WTC11 (cell line): Measurements from ENCODE around the gene GJC1. TPM values are rescaled to one million over a fixed set of nuclear protein-coding genes. Genes with fewer than 3 reads are reported as not detected.

ENCODE experiments used
- ATAC-seq: fragments of 200-7000 bp; cut with Tn5 transposase; 2 replicates; pipeline ENCODE4 v1.10.0; 2021; ENCODE audit warnings: mild to moderate bottlenecking, moderate library complexity
- CTCF ChIA-PET: fragments of 300-600 bp; sonication (Branson Sonifier 250); formaldehyde crosslinking; loops from one replicate; lab custom pipeline; 2021; ENCODE audit warnings: antibody characterized with exemption; lab: Charles Lee
- POLR2A ChIA-PET: fragments of 350-600 bp; sonication (Branson Sonifier 250); formaldehyde crosslinking; loops from one replicate; lab custom pipeline; 2021; ENCODE audit warnings: antibody characterized with exemption; lab: Charles Lee
- DNase-seq: peaks from one replicate; pipeline ENCODE4 v3.0.0; 2021; ENCODE audit warnings: low spot score
- H3K27ac Mint-ChIP-seq: 2 replicates; pipeline ENCODE4 v1.8.0; 2021; ENCODE audit warnings: mixed read lengths
- H3K27me3 Mint-ChIP-seq: 2 replicates; pipeline ENCODE4 v1.8.0; 2021; ENCODE audit warnings: low read depth, mild to moderate bottlenecking, moderate library complexity, mixed read lengths
- H3K36me3 Mint-ChIP-seq: 2 replicates; pipeline ENCODE4 v1.8.0; 2021; ENCODE audit warnings: mixed read lengths
- H3K4me1 Mint-ChIP-seq: 2 replicates; pipeline ENCODE4 v1.8.0; 2022; ENCODE audit warnings: mixed read lengths
- H3K4me3 Mint-ChIP-seq: 2 replicates; pipeline ENCODE4 v1.8.0; 2021; ENCODE audit warnings: mild to moderate bottlenecking, moderate library complexity, mixed read lengths
- H3K9me3 Mint-ChIP-seq: 2 replicates; pipeline ENCODE4 v1.8.0; 2021; ENCODE audit warnings: mixed read lengths
- ATF2 ChIP-seq: sonication (generic); formaldehyde crosslinking; IDR thresholded peaks from 2 replicates; pipeline ENCODE4 v1.8.1; 2022; ENCODE audit warnings: low read depth, missing genetic modification reagents, borderline replicate concordance
- ELF4 ChIP-seq: sonication (generic); formaldehyde crosslinking; IDR thresholded peaks from 2 replicates; pipeline ENCODE4 v1.8.1; 2022; ENCODE audit warnings: low read depth, mild to moderate bottlenecking, moderate library complexity, missing genetic modification reagents
- EMX1 ChIP-seq: fragments of 250-450 bp; sonication (Bioruptor Pico); IDR thresholded peaks from 2 replicates; pipeline ENCODE4 v1.8.0; 2021; ENCODE audit warnings: mild to moderate bottlenecking
- ESRRA ChIP-seq: sonication (generic); formaldehyde crosslinking; IDR thresholded peaks from 2 replicates; pipeline ENCODE4 v1.8.1; 2022; ENCODE audit warnings: mild to moderate bottlenecking, missing genetic modification reagents, borderline replicate concordance
- FOXP1 ChIP-seq: sonication (generic); formaldehyde crosslinking; IDR thresholded peaks from 2 replicates; pipeline ENCODE4 v1.8.0; 2022; ENCODE audit warnings: missing genetic modification reagents, mild to moderate bottlenecking, moderate library complexity, borderline replicate concordance
- GABPB1 ChIP-seq: sonication (generic); formaldehyde crosslinking; IDR thresholded peaks from 2 replicates; pipeline ENCODE4 v1.8.1; 2023; ENCODE audit warnings: mild to moderate bottlenecking, missing genetic modification reagents
- GRHL2 ChIP-seq: fragments of 250-450 bp; sonication (Bioruptor Pico); IDR thresholded peaks from 2 replicates; pipeline ENCODE4 v1.8.0; 2022; ENCODE audit warnings: mild to moderate bottlenecking, moderate library complexity; ENCODE audit not compliant: insufficient replicate concordance, severe bottlenecking
- GTF2I ChIP-seq: fragments of 250-450 bp; sonication (Bioruptor Pico); conservative IDR thresholded peaks from 2 replicates; pipeline ENCODE4 v1.4.0; 2021; ENCODE audit warnings: mild to moderate bottlenecking
- JUN ChIP-seq: sonication (generic); formaldehyde crosslinking; IDR thresholded peaks from 2 replicates; pipeline ENCODE4 v1.8.0; 2023; ENCODE audit warnings: mild to moderate bottlenecking, missing genetic modification reagents
- MYBL2 ChIP-seq: sonication (generic); formaldehyde crosslinking; IDR thresholded peaks from 2 replicates; pipeline ENCODE4 v1.8.1; 2023; ENCODE audit warnings: mild to moderate bottlenecking, moderate library complexity, missing genetic modification reagents
- OVOL2 ChIP-seq: fragments of 250-450 bp; sonication (Bioruptor Pico); IDR thresholded peaks from 2 replicates; pipeline ENCODE4 v1.9.0; 2021; ENCODE audit warnings: mild to moderate bottlenecking, borderline replicate concordance
- PRRX2 ChIP-seq: fragments of 250-450 bp; sonication (Bioruptor Pico); IDR thresholded peaks from 2 replicates; pipeline ENCODE4 v1.8.0; 2021; ENCODE audit warnings: mild to moderate bottlenecking
- TCF7 ChIP-seq: sonication (generic); formaldehyde crosslinking; IDR thresholded peaks from 2 replicates; pipeline ENCODE4 v1.8.0; 2022; ENCODE audit warnings: mild to moderate bottlenecking, low read depth, missing genetic modification reagents, moderate library complexity
- TEAD4 ChIP-seq: sonication (generic); formaldehyde crosslinking; IDR thresholded peaks from 2 replicates; pipeline ENCODE4 v1.8.0; 2022; ENCODE audit warnings: mild to moderate bottlenecking, missing genetic modification reagents
- ZBTB21 ChIP-seq: sonication (generic); formaldehyde crosslinking; IDR thresholded peaks from 2 replicates; pipeline ENCODE4 v1.8.1; 2023; ENCODE audit warnings: mild to moderate bottlenecking, missing genetic modification reagents, borderline replicate concordance
- ZNF219 ChIP-seq: sonication (generic); formaldehyde crosslinking; IDR thresholded peaks from 2 replicates; pipeline ENCODE4 v1.8.0; 2023; ENCODE audit warnings: missing genetic modification reagents, mild to moderate bottlenecking, borderline replicate concordance
- total RNA-seq: library from RNA; stranded (reverse); gene quantifications from 3 replicates; pipeline ENCODE4 v1.2.3, GENCODE V29; 2021
- TF ChIP-seq, protein P1 (sequence below): sonication (generic); formaldehyde crosslinking; IDR thresholded peaks from 2 replicates; pipeline ENCODE4 v1.8.0; 2022; ENCODE audit warnings: mild to moderate bottlenecking, missing genetic modification reagents
- TF ChIP-seq, protein P2 (sequence below): sonication (generic); formaldehyde crosslinking; IDR thresholded peaks from 2 replicates; pipeline ENCODE4 v1.8.1; 2022; ENCODE audit warnings: low read depth, mild to moderate bottlenecking, moderate library complexity, missing genetic modification reagents, borderline replicate concordance
- TF ChIP-seq, protein P3 (sequence below): fragments of 250-450 bp; sonication (Bioruptor Pico); IDR thresholded peaks from 2 replicates; pipeline ENCODE4 v1.9.0; 2021; ENCODE audit warnings: moderate library complexity, mild to moderate bottlenecking, inconsistent platforms, borderline replicate concordance
- TF ChIP-seq, protein P4 (sequence below): sonication (generic); formaldehyde crosslinking; IDR thresholded peaks from 2 replicates; pipeline ENCODE4 v1.8.1; 2022; ENCODE audit warnings: mild to moderate bottlenecking, moderate library complexity, missing genetic modification reagents
- TF ChIP-seq, protein P5 (sequence below): fragments of 250-450 bp; sonication (Bioruptor Pico); IDR thresholded peaks from 2 replicates; pipeline ENCODE4 v1.9.0; 2021; ENCODE audit warnings: mild to moderate bottlenecking, borderline replicate concordance
- TF ChIP-seq, protein P6 (sequence below): sonication (generic); formaldehyde crosslinking; IDR thresholded peaks from 2 replicates; pipeline ENCODE4 v1.8.0; 2023; ENCODE audit warnings: missing genetic modification reagents

GJC1 gene
- total RNA-seq, 1 experiment from 2014 or later = 104 TPM

DNA sequence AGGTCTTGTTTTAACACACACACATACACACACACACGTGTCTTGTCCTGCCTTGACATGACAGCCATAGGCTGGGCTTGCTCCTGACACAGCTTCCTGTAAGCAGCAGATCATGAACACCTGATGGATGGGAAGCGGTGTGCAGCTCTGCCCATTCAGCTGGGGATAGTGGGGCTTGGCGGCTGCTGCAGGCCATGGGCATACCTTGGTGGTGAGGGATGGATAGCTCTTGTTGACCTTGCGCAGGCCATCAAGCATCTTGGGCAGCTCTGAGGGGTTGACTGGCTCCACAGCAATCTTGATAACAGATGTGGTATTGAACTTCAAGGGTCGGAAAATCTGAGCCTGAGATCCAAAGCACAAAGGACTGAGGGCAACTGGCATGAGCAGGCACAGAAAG, 29.6 kb upstream of the GJC1 start (continued):
- TF ChIP-seq ATF2 (CRISPR knock-in tag) = no peak
- no peak for TF ChIP-seq EMX1
- no peak for TF ChIP-seq OVOL2 (CRISPR knock-in tag)
- no peak for TF ChIP-seq PRRX2
- no peak for TF ChIP-seq GRHL2

GRCh38 chr17:44854192-44854591, 24.1 kb upstream of the GJC1 start:
- H3K4me1 Mint-ChIP-seq = no peaks in the 10 kb centered on the region
- TF ChIP-seq, protein P1, sequence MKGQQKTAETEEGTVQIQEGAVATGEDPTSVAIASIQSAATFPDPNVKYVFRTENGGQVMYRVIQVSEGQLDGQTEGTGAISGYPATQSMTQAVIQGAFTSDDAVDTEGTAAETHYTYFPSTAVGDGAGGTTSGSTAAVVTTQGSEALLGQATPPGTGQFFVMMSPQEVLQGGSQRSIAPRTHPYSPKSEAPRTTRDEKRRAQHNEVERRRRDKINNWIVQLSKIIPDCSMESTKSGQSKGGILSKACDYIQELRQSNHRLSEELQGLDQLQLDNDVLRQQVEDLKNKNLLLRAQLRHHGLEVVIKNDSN = no peak
- TF ChIP-seq TEAD4 = no peak
- no peak overlapping the region for H3K4me3 Mint-ChIP-seq
- ChIA-PET CTCF (no interaction called here), POLR2A (no interaction called here)
- peaks cover 78% of the 10 kb centered on the region for H3K36me3 Mint-ChIP-seq
- no peaks in the 10 kb centered on the region for H3K27me3 Mint-ChIP-seq
- DNase-seq (no peak), ATAC-seq (no peak)
- H3K9me3 Mint-ChIP-seq = no peaks in the 10 kb centered on the region
- H3K27ac Mint-ChIP-seq = no peak overlapping the region

GRCh38 chr17:44850612-44851011, 20.5 kb upstream of the GJC1 start:
- Mint-ChIP-seq H3K27me3 (no peaks in the 10 kb centered on the region), H3K27ac (no peak overlapping the region), H3K4me3 (no peak overlapping the region), H3K36me3 (peaks cover 51% of the 10 kb centered on the region), H3K4me1 (peaks cover 15% of the 10 kb centered on the region), H3K9me3 (no peaks in the 10 kb centered on the region)
- ChIA-PET POLR2A (interaction anchor here (1.4 kb wide), 1 partner anchor 75 kb away, joined by 3 read pairs; no protein-coding TSS in a partner anchor), CTCF (no interaction called here)
- TF ChIP-seq GABPB1 (CRISPR knock-in tag) (no peak), ESRRA (CRISPR knock-in tag) (no peak), ZNF219 (CRISPR knock-in tag) (no peak), JUN (CRISPR knock-in tag) (no peak), GTF2I (CRISPR knock-in tag) (no peak), TCF7 (CRISPR knock-in tag) (no peak), MYBL2 (CRISPR knock-in tag) (no peak), ATF2 (CRISPR knock-in tag) (no peak), ZBTB21 (no peak), GRHL2 (no peak), FOXP1 (CRISPR knock-in tag) (no peak), ELF4 (CRISPR knock-in tag) (no peak)
- TF ChIP-seq, protein P2, sequence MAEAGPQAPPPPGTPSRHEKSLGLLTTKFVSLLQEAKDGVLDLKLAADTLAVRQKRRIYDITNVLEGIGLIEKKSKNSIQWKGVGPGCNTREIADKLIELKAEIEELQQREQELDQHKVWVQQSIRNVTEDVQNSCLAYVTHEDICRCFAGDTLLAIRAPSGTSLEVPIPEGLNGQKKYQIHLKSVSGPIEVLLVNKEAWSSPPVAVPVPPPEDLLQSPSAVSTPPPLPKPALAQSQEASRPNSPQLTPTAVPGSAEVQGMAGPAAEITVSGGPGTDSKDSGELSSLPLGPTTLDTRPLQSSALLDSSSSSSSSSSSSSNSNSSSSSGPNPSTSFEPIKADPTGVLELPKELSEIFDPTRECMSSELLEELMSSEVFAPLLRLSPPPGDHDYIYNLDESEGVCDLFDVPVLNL (CRISPR knock-in tag) = no peak
- TF ChIP-seq, protein P3, sequence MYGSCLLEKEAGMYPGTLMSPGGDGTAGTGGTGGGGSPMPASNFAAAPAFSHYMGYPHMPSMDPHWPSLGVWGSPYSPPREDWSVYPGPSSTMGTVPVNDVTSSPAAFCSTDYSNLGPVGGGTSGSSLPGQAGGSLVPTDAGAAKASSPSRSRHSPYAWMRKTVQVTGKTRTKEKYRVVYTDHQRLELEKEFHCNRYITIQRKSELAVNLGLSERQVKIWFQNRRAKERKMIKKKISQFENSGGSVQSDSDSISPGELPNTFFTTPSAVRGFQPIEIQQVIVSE = no peak
- TF ChIP-seq, protein P4, sequence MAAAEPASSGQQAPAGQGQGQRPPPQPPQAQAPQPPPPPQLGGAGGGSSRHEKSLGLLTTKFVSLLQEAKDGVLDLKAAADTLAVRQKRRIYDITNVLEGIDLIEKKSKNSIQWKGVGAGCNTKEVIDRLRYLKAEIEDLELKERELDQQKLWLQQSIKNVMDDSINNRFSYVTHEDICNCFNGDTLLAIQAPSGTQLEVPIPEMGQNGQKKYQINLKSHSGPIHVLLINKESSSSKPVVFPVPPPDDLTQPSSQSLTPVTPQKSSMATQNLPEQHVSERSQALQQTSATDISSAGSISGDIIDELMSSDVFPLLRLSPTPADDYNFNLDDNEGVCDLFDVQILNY (CRISPR knock-in tag) = no peak
- TF ChIP-seq, protein P5, sequence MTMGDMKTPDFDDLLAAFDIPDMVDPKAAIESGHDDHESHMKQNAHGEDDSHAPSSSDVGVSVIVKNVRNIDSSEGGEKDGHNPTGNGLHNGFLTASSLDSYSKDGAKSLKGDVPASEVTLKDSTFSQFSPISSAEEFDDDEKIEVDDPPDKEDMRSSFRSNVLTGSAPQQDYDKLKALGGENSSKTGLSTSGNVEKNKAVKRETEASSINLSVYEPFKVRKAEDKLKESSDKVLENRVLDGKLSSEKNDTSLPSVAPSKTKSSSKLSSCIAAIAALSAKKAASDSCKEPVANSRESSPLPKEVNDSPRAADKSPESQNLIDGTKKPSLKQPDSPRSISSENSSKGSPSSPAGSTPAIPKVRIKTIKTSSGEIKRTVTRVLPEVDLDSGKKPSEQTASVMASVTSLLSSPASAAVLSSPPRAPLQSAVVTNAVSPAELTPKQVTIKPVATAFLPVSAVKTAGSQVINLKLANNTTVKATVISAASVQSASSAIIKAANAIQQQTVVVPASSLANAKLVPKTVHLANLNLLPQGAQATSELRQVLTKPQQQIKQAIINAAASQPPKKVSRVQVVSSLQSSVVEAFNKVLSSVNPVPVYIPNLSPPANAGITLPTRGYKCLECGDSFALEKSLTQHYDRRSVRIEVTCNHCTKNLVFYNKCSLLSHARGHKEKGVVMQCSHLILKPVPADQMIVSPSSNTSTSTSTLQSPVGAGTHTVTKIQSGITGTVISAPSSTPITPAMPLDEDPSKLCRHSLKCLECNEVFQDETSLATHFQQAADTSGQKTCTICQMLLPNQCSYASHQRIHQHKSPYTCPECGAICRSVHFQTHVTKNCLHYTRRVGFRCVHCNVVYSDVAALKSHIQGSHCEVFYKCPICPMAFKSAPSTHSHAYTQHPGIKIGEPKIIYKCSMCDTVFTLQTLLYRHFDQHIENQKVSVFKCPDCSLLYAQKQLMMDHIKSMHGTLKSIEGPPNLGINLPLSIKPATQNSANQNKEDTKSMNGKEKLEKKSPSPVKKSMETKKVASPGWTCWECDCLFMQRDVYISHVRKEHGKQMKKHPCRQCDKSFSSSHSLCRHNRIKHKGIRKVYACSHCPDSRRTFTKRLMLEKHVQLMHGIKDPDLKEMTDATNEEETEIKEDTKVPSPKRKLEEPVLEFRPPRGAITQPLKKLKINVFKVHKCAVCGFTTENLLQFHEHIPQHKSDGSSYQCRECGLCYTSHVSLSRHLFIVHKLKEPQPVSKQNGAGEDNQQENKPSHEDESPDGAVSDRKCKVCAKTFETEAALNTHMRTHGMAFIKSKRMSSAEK (CRISPR knock-in tag) = no peak
- TF ChIP-seq, protein P6, sequence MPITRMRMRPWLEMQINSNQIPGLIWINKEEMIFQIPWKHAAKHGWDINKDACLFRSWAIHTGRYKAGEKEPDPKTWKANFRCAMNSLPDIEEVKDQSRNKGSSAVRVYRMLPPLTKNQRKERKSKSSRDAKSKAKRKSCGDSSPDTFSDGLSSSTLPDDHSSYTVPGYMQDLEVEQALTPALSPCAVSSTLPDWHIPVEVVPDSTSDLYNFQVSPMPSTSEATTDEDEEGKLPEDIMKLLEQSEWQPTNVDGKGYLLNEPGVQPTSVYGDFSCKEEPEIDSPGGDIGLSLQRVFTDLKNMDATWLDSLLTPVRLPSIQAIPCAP = no peak
- ATAC-seq (no peak), DNase-seq (no peak)
